Sigmoid colon (tissue), 7 donors: ENCODE results near the gene TCEAL3. TPM values are rescaled to one million over a fixed set of nuclear protein-coding genes. Genes with fewer than 3 reads are reported as not detected.

Source experiments
- DNase-seq: peaks from one replicate; pipeline ENCODE4 v3.0.0-alpha.2; 2019
- H3K27ac ChIP-seq, 4 donors: fragments of 200-600 bp; sonication (generic); one replicate each; pipeline ENCODE4 v1.5.1; 2016 to 2019; ENCODE audit warnings: mild to moderate bottlenecking in 1 of 4
- H3K27me3 ChIP-seq, 3 donors: fragments of 200-600 bp; sonication (generic); one replicate each; pipeline ENCODE4 v1.5.1; 2019; ENCODE audit warnings: mild to moderate bottlenecking in 1 of 3
- H3K36me3 ChIP-seq, 4 donors: fragments of 200-600 bp; sonication (generic); one replicate each; pipeline ENCODE4 v1.5.1; 2016 to 2019
- H3K4me1 ChIP-seq, 4 donors: fragments of 200-600 bp; sonication (generic); one replicate each; pipeline ENCODE4 v1.5.1; 2017 to 2019
- H3K4me3 ChIP-seq, 4 donors: fragments of 200-600 bp; sonication (generic); one replicate each; pipeline ENCODE4 v1.5.1; 2017 to 2019; ENCODE audit warnings: mild to moderate bottlenecking in 2 of 4, moderate library complexity in 1 of 4
- H3K9me3 ChIP-seq, 4 donors: fragments of 200-600 bp in 3 of 4; sonication (generic) in 3 of 4; one replicate each; pipeline versions ENCODE4 v1.5.1 to v1.6.1; 2013 to 2019
- CTCF ChIP-seq, 4 experiments: fragments of 450-650 bp in 3 of 4; fragments of 200-600 bp in 1 of 4; IDR thresholded peaks; one replicate each; pipeline ENCODE4 v1.5.1; 2016 to 2019; ENCODE audit warnings: antibody characterized with exemption in 4 of 4, mild to moderate bottlenecking in 3 of 4, moderate library complexity in 2 of 4
- EP300 ChIP-seq, 4 donors: sonication (generic); formaldehyde crosslinking; IDR thresholded peaks; one replicate each; pipeline ENCODE4 v1.6.1; 2017; ENCODE audit warnings: antibody characterized with exemption in 4 of 4
- POLR2A ChIP-seq, 2 donors: fragments of 450-650 bp; IDR thresholded peaks; one replicate each; pipeline ENCODE4 v1.6.1; 2016; ENCODE audit warnings: antibody characterized with exemption in 2 of 2, mild to moderate bottlenecking in 2 of 2, moderate library complexity in 2 of 2
- POLR2AphosphoS5 ChIP-seq, 4 donors: sonication (generic); formaldehyde crosslinking; IDR thresholded peaks; one replicate each; pipeline ENCODE4 v1.6.1; 2017; ENCODE audit warnings: antibody characterized with exemption in 4 of 4
- WGBS, 2 donors: extraction: QIAGEN DNeasy Blood & Tissue Kit; methylation state at CpG; one replicate each; pipeline ENCODE4 v1.1.7; 2013; 5-methylcytosine and 5-hydroxymethylcytosine counted together
- intact Hi-C: fragments of 100-400 bp; cut with DNase I; formaldehyde crosslinking; loops from one replicate; pipeline ENCODE4 v1.15.1; 2023
- polyA plus RNA-seq, 3 donors: library from polyadenylated mRNA; stranded (reverse); fragments of 200-250 nt; gene quantifications; one replicate each; pipeline ENCODE4 v1.2.3, GENCODE V29; 2013
- total RNA-seq, 4 donors: library from RNA; depleted of rRNA; stranded (reverse); fragments of >200 nt; gene quantifications; one replicate each; pipeline ENCODE4 v1.1.0, GENCODE V29; 2016
- donor health status: healthy with polysubstance abuse.
- donor health status: Bipolar disorder and iron deficiency.
- donor health status: healthy.

Gene TCEAL3
- total and polyA plus RNA-seq, 7 donors, result 13.9 to 68.3 (median 55.3) TPM

- DNase-seq, result no peak
- Histone ChIP-seq H3K4me1 (no peaks in the 10 kb centered on the region), H3K4me3 (no peak overlapping the region), H3K27me3 (no peaks in the 10 kb centered on the region), H3K27ac (no peak overlapping the region), H3K36me3 (no peaks in the 10 kb centered on the region), H3K9me3 (no peaks in the 10 kb centered on the region)
- TF ChIP-seq EP300 (IDR thresholded peaks at IDR 0.05) (no peak), CTCF (IDR thresholded peaks at IDR 0.05) (no peak), POLR2AphosphoS5 (IDR thresholded peaks at IDR 0.05) (no peak), POLR2A (IDR thresholded peaks at IDR 0.05) (no peak)
- intact Hi-C loops, result no loop called here
- WGBS, 2 donors, result 66 to 67% methylated on average over 1 of the region's 1 CpG
Observed at GRCh38 chrX:103616676-103617186, 9.0 kb downstream of the TCEAL3 start.

- H3K4me3 ChIP-seq, result no peak overlapping the region
- no peak for DNase-seq
Observed at GRCh38 chrX:103624111-103624510, 16.3 kb downstream of the TCEAL3 start.

GRCh38 chrX:103626855-103627254 is 19.1 kb downstream of the TCEAL3 start:
- no peaks in the 10 kb centered on the region for H3K9me3 ChIP-seq
- H3K27me3 ChIP-seq, result no peaks in the 10 kb centered on the region
- no peak for TF ChIP-seq POLR2A (IDR thresholded peaks at IDR 0.05)
- no peak for TF ChIP-seq CTCF (IDR thresholded peaks at IDR 0.05)
- TF ChIP-seq POLR2AphosphoS5 (IDR thresholded peaks at IDR 0.05), result no peak
- no peak for TF ChIP-seq EP300 (IDR thresholded peaks at IDR 0.05)
- H3K36me3 ChIP-seq, result no peaks in the 10 kb centered on the region
- no peak overlapping the region for H3K4me3 ChIP-seq
- peaks cover 0 to 28% (median 5%) of the 10 kb centered on the region in 4 donors for H3K4me1 ChIP-seq
- no peak for DNase-seq
- H3K27ac ChIP-seq, result peak overlapping the region in 2 of 4 donors; percentile 90 to 95
- intact Hi-C loops, result loop anchor here (10.0 kb wide), 1 partner anchor 412 kb away; the partner anchor contains the start of gene BEX4

More at GRCh38 chrX:103624111-103624510, 16.3 kb downstream of the TCEAL3 start:
- H3K27me3 ChIP-seq, result no peaks in the 10 kb centered on the region
- TF ChIP-seq POLR2AphosphoS5 (IDR thresholded peaks at IDR 0.05) (no peak), EP300 (IDR thresholded peaks at IDR 0.05) (no peak), POLR2A (IDR thresholded peaks at IDR 0.05) (no peak), CTCF (IDR thresholded peaks at IDR 0.05) (no peak)
- intact Hi-C loops, result loop anchor here (10.0 kb wide), 1 partner anchor 409 kb away; the partner anchor contains the start of gene BEX4
- no peaks in the 10 kb centered on the region for H3K36me3 ChIP-seq
- peaks cover 0 to 21% (median 5%) of the 10 kb centered on the region in 4 donors for H3K4me1 ChIP-seq
- H3K27ac ChIP-seq, result peak overlapping the region; percentile 63 to 95 (median 84)
- WGBS, 2 donors, result 87 to 92% methylated on average over 4 of the region's 4 CpGs
- no peaks in the 10 kb centered on the region for H3K9me3 ChIP-seq

GRCh38 chrX:103628386-103629317 is 20.9 kb downstream of the TCEAL3 start, which contains the start of gene TCEAL1:
Gene TCEAL1, plus strand, starts transcription at chrX:103628975. Its CDS starts 942 bp downstream, at chrX:103629917.
- intact Hi-C loops, result loop anchor here (2.0 to 10.0 kb wide), 4 partner anchors 20 to 414 kb away; partner anchors contain the start of genes BEX4 and MORF4L2

More at GRCh38 chrX:103628386-103629317, 20.9 kb downstream of the TCEAL3 start, which contains the start of gene TCEAL1:
- 2% methylated on average over 32 of the region's 32 CpGs for WGBS, 2 donors
- Histone ChIP-seq H3K4me3 (peak within 1 kb of the TSS; percentile 46 to 65 (median 60)), H3K27me3 (no peaks in the 10 kb centered on the region), H3K9me3 (no peaks in the 10 kb centered on the region), H3K4me1 (peaks cover 0 to 24% (median 5%) of the 10 kb centered on the region in 4 donors), H3K36me3 (no peaks in the 10 kb centered on the region), H3K27ac (peak within 1 kb of the TSS; percentile 89 to 95 (median 92))
- TF ChIP-seq EP300 (IDR thresholded peaks at IDR 0.05) (peak in 1 of 4 donors; percentile 23), CTCF (IDR thresholded peaks at IDR 0.05) (no peak), POLR2A (IDR thresholded peaks at IDR 0.05) (peak in 1 of 2 donors; percentile 51), POLR2AphosphoS5 (IDR thresholded peaks at IDR 0.05) (peak; percentile 58 to 80 (median 66))
- DNase-seq, result peak; percentile 89
